ENCODE results near the gene PSME3IP1.

Gene PSME3IP1

DNA sequence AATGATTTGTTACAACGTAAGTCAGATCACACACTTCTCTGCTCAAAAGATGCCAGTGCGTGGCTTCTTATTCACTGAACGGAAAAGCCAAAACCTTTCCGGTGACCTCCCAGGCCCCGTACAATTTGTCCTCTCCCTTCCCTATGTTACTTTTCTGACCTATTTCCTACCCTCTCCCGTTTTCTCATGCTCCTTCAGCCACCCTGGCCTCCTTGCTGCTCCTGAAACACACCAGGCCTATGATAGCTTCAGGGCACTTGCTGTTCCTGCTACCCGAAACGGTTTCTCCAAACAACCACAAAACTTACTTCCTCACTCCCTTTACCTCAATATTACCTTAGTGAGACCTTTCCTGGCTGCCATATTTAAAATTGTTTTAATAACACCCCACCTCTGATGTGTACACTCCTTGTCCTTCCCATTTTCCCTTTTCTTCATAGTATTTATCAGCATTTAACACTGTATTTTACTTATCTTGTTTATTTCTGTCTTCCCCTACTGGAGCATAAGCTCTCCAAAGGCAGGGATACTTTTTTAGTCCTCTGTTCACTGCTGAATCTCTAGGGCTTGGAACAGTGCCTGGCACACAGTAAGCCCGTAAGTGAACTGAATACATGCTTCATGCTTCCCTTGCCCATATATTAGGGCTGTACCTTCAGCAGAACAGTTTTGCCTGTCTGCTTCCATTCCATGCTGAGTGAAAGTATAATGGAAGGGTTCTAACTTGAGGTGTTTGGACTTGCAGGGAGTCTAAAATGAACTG, 48.3 kb upstream of the PSME3IP1 start:
- H3K27ac ChIP-seq (ENCODE audit: low read depth, low read length) = peak overlapping the region; percentile 89
- no peaks in the 10 kb centered on the region for H3K9me2 ChIP-seq (replicated peaks; ENCODE audit: control insufficient read depth, low read length)
- H3K27me3 ChIP-seq (ENCODE audit: control insufficient read depth, low read length) = no peaks in the 10 kb centered on the region
- H3F3A ChIP-seq (ENCODE audit: control insufficient read depth, insufficient read depth) = peaks cover 35% of the 10 kb centered on the region
- peaks cover 75% of the 10 kb centered on the region for H3K36me3 ChIP-seq (ENCODE audit: control insufficient read depth, low read length)
- H3K9me3 ChIP-seq (ENCODE audit: control insufficient read depth, insufficient read depth, low read length) = no peaks in the 10 kb centered on the region
- H3K4me3 ChIP-seq (ENCODE audit: low read length) = peak overlapping the region; percentile 61
- peak overlapping the region; percentile 84 for H3K4me2 ChIP-seq (ENCODE audit: low read length)
- H3K79me2 ChIP-seq (ENCODE audit: control insufficient read depth, low read length) = no peaks in the 10 kb centered on the region
- H4K20me1 ChIP-seq (ENCODE audit: control insufficient read depth, insufficient read depth, low read depth, low read length) = no peaks in the 10 kb centered on the region
- TF ChIP-seq, protein P1, sequence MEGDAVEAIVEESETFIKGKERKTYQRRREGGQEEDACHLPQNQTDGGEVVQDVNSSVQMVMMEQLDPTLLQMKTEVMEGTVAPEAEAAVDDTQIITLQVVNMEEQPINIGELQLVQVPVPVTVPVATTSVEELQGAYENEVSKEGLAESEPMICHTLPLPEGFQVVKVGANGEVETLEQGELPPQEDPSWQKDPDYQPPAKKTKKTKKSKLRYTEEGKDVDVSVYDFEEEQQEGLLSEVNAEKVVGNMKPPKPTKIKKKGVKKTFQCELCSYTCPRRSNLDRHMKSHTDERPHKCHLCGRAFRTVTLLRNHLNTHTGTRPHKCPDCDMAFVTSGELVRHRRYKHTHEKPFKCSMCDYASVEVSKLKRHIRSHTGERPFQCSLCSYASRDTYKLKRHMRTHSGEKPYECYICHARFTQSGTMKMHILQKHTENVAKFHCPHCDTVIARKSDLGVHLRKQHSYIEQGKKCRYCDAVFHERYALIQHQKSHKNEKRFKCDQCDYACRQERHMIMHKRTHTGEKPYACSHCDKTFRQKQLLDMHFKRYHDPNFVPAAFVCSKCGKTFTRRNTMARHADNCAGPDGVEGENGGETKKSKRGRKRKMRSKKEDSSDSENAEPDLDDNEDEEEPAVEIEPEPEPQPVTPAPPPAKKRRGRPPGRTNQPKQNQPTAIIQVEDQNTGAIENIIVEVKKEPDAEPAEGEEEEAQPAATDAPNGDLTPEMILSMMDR (IDR thresholded peaks at IDR 0.05; ENCODE audit: low read depth, low read length, poor library complexity, severe bottlenecking) = no peak
- no peak for TF ChIP-seq EZH2phosphoT487 (IDR thresholded peaks at IDR 0.05; ENCODE audit: borderline replicate concordance, low read length)
- peaks cover 37% of the 10 kb centered on the region for H3K4me1 ChIP-seq (ENCODE audit: control insufficient read depth, low read length)

- H3K27me3 ChIP-seq (ENCODE audit: control insufficient read depth, low read length) = no peaks in the 10 kb centered on the region
- H3K4me1 ChIP-seq (ENCODE audit: control insufficient read depth, low read length) = peaks cover 33% of the 10 kb centered on the region
- no peak overlapping the region for H3K4me3 ChIP-seq (ENCODE audit: low read length)
- H4K20me1 ChIP-seq (ENCODE audit: control insufficient read depth, insufficient read depth, low read depth, low read length) = no peaks in the 10 kb centered on the region
- no peaks in the 10 kb centered on the region for H3K9me2 ChIP-seq (replicated peaks; ENCODE audit: control insufficient read depth, low read length)
- peaks cover 23% of the 10 kb centered on the region for H3F3A ChIP-seq (ENCODE audit: control insufficient read depth, insufficient read depth)
- no peaks in the 10 kb centered on the region for H3K9me3 ChIP-seq (ENCODE audit: control insufficient read depth, insufficient read depth, low read length)
- no peaks in the 10 kb centered on the region for H3K79me2 ChIP-seq (ENCODE audit: control insufficient read depth, low read length)
- TF ChIP-seq, protein P1 (IDR thresholded peaks at IDR 0.05; ENCODE audit: low read depth, low read length, poor library complexity, severe bottlenecking) = no peak
- no peak for TF ChIP-seq EZH2phosphoT487 (IDR thresholded peaks at IDR 0.05; ENCODE audit: borderline replicate concordance, low read length)
- peaks cover 75% of the 10 kb centered on the region for H3K36me3 ChIP-seq (ENCODE audit: control insufficient read depth, low read length)
- no peak overlapping the region for H3K4me2 ChIP-seq (ENCODE audit: low read length)
- H3K27ac ChIP-seq (ENCODE audit: low read depth, low read length) = no peak overlapping the region
Measured at GRCh38 chr16:57231821-57232350, 46.0 kb upstream of the PSME3IP1 start.

DNA sequence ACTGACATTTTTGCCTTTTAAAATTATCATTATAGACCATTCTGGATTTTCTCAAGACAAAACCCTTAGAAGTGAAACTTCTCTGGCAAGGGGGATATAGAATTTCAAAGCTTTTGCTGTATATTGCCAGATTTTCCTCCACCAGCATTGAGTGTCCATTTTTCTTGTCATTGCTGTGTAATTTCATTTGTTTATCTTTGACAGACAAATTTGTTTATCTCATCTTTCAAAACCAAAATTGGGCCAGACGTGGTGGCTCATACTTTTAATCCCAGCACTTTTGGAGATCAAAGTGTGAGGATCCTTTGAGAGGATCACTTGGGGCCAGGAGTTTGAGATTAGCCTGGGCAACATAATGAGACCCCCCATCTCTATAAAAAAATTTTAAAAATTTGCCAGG, 43.2 kb upstream of the PSME3IP1 start:
- no peaks in the 10 kb centered on the region for H3F3A ChIP-seq (ENCODE audit: control insufficient read depth, insufficient read depth)
- H3K36me3 ChIP-seq (ENCODE audit: control insufficient read depth, low read length) = peaks cover 75% of the 10 kb centered on the region
- no peak overlapping the region for H3K4me3 ChIP-seq (ENCODE audit: low read length)

More for the DNA sequence above, 43.2 kb upstream of the PSME3IP1 start:
- TF ChIP-seq EZH2phosphoT487 (IDR thresholded peaks at IDR 0.05; ENCODE audit: borderline replicate concordance, low read length) = no peak
- TF ChIP-seq, protein P1 (IDR thresholded peaks at IDR 0.05; ENCODE audit: low read depth, low read length, poor library complexity, severe bottlenecking) = no peak
- Histone ChIP-seq H3K27me3 (ENCODE audit: control insufficient read depth, low read length) (no peaks in the 10 kb centered on the region), H4K20me1 (ENCODE audit: control insufficient read depth, insufficient read depth, low read depth, low read length) (no peaks in the 10 kb centered on the region), H3K4me2 (ENCODE audit: low read length) (no peak overlapping the region), H3K79me2 (ENCODE audit: control insufficient read depth, low read length) (no peaks in the 10 kb centered on the region), H3K4me1 (ENCODE audit: control insufficient read depth, low read length) (peaks cover 21% of the 10 kb centered on the region), H3K9me2 (replicated peaks; ENCODE audit: control insufficient read depth, low read length) (no peaks in the 10 kb centered on the region), H3K9me3 (ENCODE audit: control insufficient read depth, insufficient read depth, low read length) (no peaks in the 10 kb centered on the region), H3K27ac (ENCODE audit: low read depth, low read length) (no peak overlapping the region)

Data from DOHH2 (cell line).